Bone marrow (tissue), 2 donors: ENCODE measurements around the gene MBNL3.
"Not testable (repeated sequence)": the region's sequence is repeated elsewhere in the genome, so short reads cannot be mapped to it uniquely, and the experiment has no call there.

Experiments
- DNase-seq, 2 donors: peaks; one replicate each; lab custom pipeline; 2025; lab: John Stamatoyannopoulos, UW

MBNL3 gene

DNA sequence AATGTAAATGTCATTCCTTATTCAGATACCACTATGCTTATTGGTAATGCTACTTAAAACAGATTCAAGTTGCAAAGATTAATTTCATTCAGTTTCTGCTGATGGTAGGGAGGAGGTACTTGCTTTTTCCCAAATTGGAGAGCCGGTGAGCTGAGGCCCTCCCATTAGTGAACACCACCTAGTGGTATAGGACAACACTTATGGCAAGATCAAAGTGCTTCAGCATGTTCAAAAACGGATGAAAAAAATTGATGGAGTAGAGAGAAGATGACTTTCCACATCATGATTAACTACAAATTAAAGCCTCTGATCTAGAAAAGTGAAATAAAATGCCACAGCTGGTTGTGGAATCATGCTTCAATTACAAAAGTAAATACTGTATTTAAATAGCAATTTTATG lies 112.9 kb downstream of the MBNL3 start:
- no peak for DNase-seq

DNA sequence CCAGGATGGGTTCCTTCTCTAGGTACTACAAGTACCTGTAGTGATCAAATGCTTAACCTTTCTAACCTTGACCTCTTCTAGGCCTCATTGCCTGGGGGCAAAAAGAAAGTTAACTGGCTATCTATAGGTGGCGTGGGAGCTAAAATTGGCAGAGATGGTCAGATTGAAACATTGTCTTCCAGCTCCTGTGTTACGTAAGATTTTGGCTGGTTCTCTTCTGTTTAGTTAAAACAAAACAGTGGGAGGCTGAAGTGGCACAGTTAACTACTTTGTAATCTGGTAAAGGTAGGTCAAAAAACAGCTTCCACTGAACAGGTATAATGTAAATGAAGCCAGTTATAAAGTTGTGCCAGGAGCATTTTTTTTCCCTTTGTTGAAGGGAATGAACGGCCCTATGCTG lies 115.2 kb downstream of the MBNL3 start:
- no peak for DNase-seq

DNA sequence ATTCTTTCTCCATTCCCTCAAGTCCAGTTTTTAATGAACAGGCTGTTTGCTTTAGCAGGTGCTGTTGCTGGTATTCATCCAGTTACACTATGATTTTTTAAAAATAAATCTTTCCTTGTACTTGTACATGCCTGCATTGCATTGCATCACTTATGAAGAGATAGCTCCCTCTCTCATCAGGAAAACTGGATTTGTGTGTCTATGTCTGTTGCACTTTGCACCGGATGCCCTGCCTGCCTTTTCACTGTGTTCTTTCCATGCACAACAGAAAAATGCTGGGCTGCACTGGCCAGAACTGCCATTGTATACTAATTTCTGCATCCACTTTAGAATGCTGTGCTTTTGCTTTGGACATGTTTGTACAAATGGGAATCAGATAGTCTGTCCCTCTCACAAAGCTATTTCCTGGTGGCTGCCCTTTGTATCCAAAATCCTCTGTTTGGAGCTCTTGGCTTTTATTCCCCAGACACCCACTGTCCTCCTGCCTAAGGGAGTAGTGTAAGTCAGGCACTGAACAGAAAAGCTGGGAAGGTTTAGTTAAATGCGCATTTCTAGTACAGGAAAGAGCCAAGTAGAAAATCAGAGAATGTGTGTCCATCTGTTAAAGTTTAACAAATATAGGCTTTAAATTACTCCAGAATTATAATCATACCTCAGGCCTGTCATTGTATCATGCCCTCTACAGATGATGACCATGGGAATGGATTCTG lies 119.1 kb downstream of the MBNL3 start:
- no peak for DNase-seq

DNA sequence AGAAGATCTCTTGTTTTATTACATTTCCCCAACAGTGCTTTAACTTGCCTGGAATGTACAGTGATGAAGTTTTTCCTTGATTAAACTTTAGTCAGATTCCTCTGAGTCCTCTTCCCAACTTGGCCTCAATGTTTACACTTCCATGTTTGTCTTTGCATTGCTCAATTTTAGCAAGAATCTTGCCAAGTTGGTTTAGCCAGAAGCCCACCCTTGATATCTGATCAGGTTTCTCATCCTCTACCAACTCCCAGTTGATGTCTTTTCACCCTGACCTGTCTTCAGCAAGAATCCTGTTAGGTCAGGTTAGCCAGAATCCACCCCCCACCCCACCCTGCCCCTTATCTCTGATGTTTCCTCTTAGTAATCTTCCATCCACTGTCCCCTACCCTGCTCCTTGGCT lies 120.9 kb downstream of the MBNL3 start:
- no peak for DNase-seq

DNA sequence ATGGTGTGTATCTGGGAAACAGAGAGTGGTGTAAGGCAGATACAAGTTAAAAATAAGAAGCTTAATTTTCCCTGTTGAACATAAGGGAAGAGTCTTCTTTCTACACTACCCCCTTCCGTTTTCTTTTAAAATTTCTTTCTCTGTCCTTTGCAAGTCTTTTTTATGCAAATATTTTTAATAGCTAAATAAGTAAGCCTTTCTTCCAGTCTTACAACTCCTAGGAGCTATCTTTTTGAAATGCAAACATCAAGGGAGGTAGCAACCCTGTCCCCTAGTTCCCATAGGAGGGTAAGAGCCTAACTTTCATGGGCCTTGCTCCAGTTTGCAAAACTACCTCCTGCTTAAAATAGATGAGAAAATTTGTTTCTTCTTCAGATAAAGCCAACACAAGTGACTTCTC lies 121.5 kb downstream of the MBNL3 start:
- DNase-seq = no peak

DNA sequence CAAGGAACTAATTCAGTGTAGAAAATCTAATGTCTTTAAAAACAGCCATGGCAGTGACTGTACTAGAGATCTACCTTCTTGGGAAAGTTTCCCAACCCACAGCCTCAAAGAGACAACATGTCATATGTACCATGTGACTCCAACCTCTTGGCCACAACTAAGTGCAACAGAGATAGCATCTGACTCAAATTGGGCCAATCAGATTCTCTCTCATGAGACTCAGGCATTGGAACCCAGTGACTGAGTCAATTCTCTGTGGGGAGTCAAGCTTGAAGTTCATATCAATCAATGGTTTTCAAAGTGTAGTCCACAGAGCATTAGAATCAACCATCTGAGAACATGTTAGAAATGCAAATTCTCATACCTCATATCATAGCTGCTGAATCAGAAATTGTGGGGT lies 123.3 kb downstream of the MBNL3 start:
- no peak for DNase-seq

DNA sequence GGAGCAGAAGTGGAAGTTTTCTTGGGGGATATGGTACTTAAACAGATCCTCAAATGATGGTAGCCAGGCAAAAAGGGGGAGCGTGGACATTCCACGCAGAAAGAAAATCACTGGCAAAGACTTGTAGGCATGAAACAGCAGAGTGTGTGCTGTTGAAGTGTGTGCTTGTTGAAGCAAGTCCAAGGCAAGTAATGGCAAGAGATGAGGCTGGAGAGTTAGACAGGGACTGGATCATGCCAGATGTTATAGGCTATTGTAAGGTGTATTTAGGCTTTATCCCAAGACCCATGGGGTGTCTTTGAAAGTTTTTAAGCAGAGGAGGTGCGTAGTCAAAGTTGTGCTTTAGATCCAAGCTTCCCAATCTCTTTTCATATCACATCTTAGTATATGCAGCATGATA lies 124.5 kb downstream of the MBNL3 start:
- no peak for DNase-seq

DNA sequence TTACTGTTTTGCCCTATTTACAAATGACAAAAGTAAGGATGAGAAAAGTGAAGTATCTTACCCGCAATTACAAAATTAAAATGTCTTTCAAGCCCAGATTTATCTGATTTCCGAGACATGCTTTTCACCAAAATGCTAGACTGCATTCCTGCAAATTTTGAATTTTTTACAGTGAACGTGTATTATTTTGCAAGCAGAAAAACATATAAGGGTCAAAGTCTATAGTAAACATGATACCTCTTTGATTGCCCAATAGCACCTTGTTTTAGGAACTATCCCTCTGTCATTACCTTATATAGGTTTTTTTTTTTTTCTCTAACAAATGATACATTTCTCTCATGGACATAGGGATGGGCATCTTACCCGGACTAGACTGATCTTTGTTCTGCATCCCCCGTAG lies 135.4 kb downstream of the MBNL3 start:
- no peak for DNase-seq

DNA sequence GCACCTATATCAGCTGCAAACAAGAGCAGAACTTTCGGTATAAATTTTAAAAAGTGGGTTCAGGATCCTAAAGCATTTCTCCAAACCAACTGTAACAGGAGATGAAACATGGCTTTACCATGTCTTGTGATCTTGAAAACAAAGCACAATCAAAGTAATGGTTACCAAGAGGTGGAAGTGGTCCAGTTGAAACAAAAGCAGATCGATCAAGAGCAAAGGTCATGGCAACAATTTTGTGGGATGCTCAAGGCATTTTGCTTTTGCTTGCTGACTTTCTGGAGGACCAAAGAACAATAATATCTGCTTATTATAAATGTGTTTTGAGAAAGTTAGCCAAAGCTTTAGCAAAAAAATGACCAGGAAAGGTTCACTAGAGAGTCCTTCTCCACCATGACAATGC lies 152.7 kb downstream of the MBNL3 start:
- no peak for DNase-seq

DNA sequence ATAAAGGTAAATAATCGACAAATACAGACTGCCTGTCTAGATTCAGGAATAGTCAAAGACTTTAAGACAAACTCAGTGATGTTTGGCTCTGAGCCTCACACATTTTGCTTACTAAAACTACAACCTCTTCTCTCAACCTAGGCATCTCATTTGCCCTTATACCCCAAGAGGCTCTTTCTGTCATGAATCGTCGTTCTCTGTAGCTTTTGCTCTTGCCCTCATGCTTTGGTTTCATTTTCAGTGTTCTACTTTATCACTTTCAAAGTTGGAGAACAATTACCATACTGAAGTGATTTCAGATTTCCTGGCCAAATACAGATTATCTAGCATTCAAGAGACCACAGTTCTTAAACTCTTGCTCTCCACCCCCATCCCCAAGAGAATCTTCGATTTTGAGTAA lies 155.5 kb downstream of the MBNL3 start:
- DNase-seq = no peak

DNA sequence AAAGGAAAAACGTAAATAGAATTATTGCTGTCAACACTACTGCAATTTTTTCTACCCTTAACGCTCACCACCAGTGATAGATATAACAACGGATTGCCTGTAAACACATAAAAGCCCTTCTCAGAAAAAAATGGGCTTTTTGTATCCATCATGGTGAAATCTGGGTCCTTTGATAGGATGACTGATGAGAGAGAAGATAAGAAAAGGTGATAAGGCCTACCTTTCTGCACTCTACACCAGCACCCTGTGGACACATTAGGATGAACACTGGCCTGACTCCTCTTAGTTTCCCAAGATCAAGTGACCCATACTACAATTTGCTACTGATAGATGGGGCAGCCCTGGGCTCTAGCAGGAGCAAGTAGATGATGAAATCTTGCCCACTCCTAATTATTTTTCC lies 157.3 kb downstream of the MBNL3 start:
- DNase-seq = no peak

DNA sequence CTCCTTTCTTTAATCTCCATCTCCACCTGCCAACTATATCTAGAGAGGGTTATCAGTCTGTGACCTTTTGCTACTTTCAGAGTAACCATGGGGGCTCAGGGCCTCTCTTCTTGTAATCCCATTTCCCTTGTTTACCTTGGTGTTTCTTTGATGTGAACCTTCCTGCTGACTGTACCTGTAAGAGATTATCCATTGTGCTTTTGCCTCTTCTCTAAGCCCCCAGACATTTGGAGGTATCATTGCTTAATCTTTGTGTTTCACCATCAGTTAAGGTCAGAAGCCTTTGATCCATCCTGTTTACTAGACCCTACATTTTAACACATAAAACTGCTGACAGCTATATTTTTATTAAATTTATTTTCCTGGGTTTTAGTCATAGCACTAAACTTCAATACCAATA lies 157.8 kb downstream of the MBNL3 start:
- no peak for DNase-seq

DNA sequence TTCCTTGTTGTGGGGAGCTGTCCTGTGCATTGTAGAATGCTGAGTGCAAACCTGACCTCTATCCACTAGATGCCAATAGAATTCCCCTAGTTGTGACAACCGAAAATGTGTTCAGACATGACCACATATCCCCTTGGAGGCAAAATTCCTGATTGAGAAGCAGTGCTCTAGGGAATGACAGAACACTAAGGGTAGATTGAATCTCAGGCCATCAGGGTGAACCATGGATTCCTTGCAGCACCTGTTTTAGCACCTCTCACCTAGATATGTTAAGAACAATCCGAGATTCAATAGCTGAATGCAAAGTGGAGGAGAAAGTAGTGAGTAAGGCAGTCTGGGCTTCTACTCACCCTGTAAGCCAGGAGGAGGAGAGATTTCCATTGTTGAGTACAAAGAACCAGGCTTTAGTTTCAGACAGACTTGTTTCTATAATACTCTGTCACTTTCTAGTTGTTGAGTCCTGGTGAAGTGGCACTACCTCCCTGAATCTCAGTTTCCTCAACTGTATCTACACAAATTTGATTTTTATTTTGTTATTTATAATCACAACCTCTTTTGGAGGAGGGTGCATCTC lies 158.6 kb downstream of the MBNL3 start:
- no peak for DNase-seq

DNA sequence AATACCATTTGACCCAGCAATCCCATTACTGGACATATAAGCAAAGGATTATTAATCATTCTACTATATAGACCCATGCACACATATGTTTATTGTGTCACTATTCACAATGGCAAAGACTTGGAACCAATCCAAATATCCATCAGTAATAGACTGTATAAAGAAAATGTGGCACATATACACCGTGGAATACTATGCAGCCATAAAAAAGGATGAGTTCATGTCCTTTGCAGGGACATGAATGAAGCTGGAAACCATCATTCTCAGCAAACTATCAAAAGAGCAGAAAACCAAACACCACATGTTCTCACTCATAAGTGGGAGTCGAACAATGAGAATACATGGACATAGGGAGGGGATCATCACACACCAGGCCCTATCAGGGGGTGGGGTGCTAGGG lies 161.9 kb downstream of the MBNL3 start:
- not testable (repeated sequence) for DNase-seq
